Stomach (tissue), 9 donors: ENCODE measurements around the gene BPTF. TPM values are rescaled to one million over a fixed set of nuclear protein-coding genes. Genes with fewer than 3 reads are reported as not detected.
"Not testable (repeated sequence)": the region's sequence is repeated elsewhere in the genome, so short reads cannot be mapped to it uniquely, and the experiment has no call there.

Source experiments
- DNase-seq, 2 donors: peaks; one replicate each; pipeline versions ENCODE4 v3.0.0 to v3.0.0-alpha.2; 2013 to 2019
- H3K27ac ChIP-seq, 5 donors: fragments of 200-600 bp in 4 of 5; sonication (generic) in 4 of 5; one replicate each; pipeline ENCODE4 v1.5.1; 2013 to 2019; ENCODE audit warnings: mild to moderate bottlenecking in 1 of 5, moderate library complexity in 1 of 5
- H3K27me3 ChIP-seq, 3 donors: fragments of 200-600 bp; sonication (generic); one replicate each; pipeline ENCODE4 v1.5.1; 2017 to 2019; ENCODE audit warnings: mixed run types in 1 of 3
- H3K36me3 ChIP-seq, 4 donors: fragments of 200-600 bp; sonication (generic); 1 replicate in 3 of 4; 2 replicates in 1 of 4; pipeline ENCODE4 v1.5.1; 2016 to 2019
- H3K4me1 ChIP-seq, 4 donors: fragments of 200-600 bp; sonication (generic); one replicate each; pipeline ENCODE4 v1.5.1; 2016 to 2019
- H3K4me3 ChIP-seq, 4 donors: fragments of 200-600 bp; sonication (generic) in 3 of 4; one replicate each; pipeline ENCODE4 v1.5.1; 2016 to 2019; ENCODE audit warnings: mild to moderate bottlenecking in 1 of 4
- H3K9me3 ChIP-seq, 4 donors: fragments of 200-600 bp; sonication (generic); one replicate each; pipeline ENCODE4 v1.5.1; 2016 to 2019
- EP300 ChIP-seq: sonication (generic); formaldehyde crosslinking; IDR thresholded peaks from one replicate; pipeline ENCODE4 v1.6.1; 2017; ENCODE audit warnings: antibody characterized with exemption
- POLR2A ChIP-seq, 4 donors: fragments of 450-650 bp; IDR thresholded peaks; one replicate each; pipeline ENCODE4 v1.6.1; 2016; ENCODE audit warnings: antibody characterized with exemption in 4 of 4, control low read depth in 2 of 4, mild to moderate bottlenecking in 1 of 4, moderate library complexity in 1 of 4
- POLR2AphosphoS5 ChIP-seq, 3 donors: sonication (generic); formaldehyde crosslinking; IDR thresholded peaks; one replicate each; pipeline ENCODE4 v1.6.1; 2016; ENCODE audit warnings: antibody characterized with exemption in 3 of 3
- WGBS, 5 donors: extraction: QIAGEN DNeasy Blood & Tissue Kit in 3 of 5; methylation state at CpG; one replicate each; pipeline versions ENCODE4 v1.1.5 to v1.1.7; 2013 to 2018; 5-methylcytosine and 5-hydroxymethylcytosine counted together
- intact Hi-C: fragments of 100-400 bp; cut with DNase I; formaldehyde crosslinking; loops from one replicate; pipeline ENCODE4 v1.15.1; 2023; ENCODE audit warnings: low total_unique reads
- polyA plus RNA-seq, 3 donors: library from polyadenylated mRNA; stranded (reverse); fragments of 200-250 nt; gene quantifications; one replicate each; pipeline ENCODE4 v1.2.3, GENCODE V29; 2013
- total RNA-seq, 5 donors: library from RNA; depleted of rRNA; stranded (reverse); fragments of >200 nt; gene quantifications; one replicate each; pipeline versions ENCODE4 v1.1.0 to v1.2.3, GENCODE V29; 2014 to 2016
- TF ChIP-seq, protein P1 (sequence below), 7 experiments: fragments of 450-650 bp in 4 of 7; fragments of 200-600 bp in 3 of 7; sonication (generic) in 3 of 7; IDR thresholded peaks; one replicate each; pipeline ENCODE4 v1.5.1; 2016 to 2019; ENCODE audit warnings: antibody characterized with exemption in 7 of 7, control low read depth in 2 of 7, mild to moderate bottlenecking in 1 of 7
- donor health status: healthy with polysubstance abuse.
- donor health status: Bipolar disorder and iron deficiency.
- donor health status: healthy.

BPTF gene
- total and polyA plus RNA-seq, 8 donors: 8.6 to 122 (median 49.9) TPM

DNA sequence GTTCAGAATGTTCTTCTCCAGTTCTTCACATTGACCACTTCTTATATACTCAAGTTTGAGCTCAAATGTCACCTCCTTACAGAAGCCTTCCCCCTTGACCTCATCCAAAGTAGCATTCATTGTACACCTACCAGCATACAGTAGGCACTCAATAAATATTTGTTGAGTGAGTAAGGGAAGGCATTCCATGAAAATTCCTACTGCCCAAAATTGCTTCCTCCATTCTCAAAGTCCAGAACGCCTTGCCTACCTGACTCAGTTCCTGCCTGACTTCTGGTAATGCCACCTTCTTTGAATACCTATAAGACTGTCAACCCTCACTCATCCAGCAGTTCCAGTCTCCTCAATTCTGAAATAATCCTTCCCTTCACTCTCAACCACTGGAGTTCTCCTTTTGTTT is 14.8 kb upstream of the BPTF start:
- H3K4me3 ChIP-seq: no peak overlapping the region
- no peaks in the 10 kb centered on the region for H3K36me3 ChIP-seq
- intact Hi-C loops: no loop called here
- H3K27ac ChIP-seq: no peak overlapping the region
- no peaks in the 10 kb centered on the region for H3K9me3 ChIP-seq
- TF ChIP-seq POLR2A (IDR thresholded peaks at IDR 0.05) (no peak), POLR2AphosphoS5 (IDR thresholded peaks at IDR 0.05) (no peak), EP300 (no peak)
- TF ChIP-seq, protein P1, sequence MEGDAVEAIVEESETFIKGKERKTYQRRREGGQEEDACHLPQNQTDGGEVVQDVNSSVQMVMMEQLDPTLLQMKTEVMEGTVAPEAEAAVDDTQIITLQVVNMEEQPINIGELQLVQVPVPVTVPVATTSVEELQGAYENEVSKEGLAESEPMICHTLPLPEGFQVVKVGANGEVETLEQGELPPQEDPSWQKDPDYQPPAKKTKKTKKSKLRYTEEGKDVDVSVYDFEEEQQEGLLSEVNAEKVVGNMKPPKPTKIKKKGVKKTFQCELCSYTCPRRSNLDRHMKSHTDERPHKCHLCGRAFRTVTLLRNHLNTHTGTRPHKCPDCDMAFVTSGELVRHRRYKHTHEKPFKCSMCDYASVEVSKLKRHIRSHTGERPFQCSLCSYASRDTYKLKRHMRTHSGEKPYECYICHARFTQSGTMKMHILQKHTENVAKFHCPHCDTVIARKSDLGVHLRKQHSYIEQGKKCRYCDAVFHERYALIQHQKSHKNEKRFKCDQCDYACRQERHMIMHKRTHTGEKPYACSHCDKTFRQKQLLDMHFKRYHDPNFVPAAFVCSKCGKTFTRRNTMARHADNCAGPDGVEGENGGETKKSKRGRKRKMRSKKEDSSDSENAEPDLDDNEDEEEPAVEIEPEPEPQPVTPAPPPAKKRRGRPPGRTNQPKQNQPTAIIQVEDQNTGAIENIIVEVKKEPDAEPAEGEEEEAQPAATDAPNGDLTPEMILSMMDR (IDR thresholded peaks at IDR 0.05): no peak
- no peak for DNase-seq
- H3K4me1 ChIP-seq: no peaks in the 10 kb centered on the region
- 65 to 83% (median 79%) methylated on average over 1 of the region's 1 CpG for WGBS, 5 donors
- no peaks in the 10 kb centered on the region for H3K27me3 ChIP-seq

DNA sequence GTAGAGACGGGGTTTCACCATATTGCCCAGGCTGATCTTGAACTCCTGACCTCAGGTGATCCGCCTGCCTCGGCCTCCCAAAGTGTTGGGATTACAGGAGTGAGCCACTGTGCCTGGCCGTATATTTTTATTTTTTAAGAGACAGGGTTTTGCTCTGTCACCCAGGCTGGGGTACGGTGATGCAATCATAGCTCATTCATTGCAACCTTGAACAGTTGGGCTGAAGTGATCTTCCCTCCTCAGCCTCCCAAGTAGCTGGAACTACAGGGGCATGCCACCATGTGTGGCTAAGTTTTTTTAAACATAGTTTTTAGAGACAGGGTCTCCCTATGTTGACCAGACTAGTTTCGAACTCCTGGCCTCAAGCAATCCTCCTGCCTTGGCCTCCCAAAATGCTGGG is 12.9 kb upstream of the BPTF start:
- DNase-seq, intact Hi-C loops, H3K4me3 ChIP-seq, H3K9me3 ChIP-seq, H3K4me1 ChIP-seq, H3K27ac ChIP-seq, H3K36me3 ChIP-seq, H3K27me3 ChIP-seq: not testable (repeated sequence)
- WGBS, 5 donors: 87 to 96% (median 92%) methylated on average over 6 of the region's 6 CpGs

DNA sequence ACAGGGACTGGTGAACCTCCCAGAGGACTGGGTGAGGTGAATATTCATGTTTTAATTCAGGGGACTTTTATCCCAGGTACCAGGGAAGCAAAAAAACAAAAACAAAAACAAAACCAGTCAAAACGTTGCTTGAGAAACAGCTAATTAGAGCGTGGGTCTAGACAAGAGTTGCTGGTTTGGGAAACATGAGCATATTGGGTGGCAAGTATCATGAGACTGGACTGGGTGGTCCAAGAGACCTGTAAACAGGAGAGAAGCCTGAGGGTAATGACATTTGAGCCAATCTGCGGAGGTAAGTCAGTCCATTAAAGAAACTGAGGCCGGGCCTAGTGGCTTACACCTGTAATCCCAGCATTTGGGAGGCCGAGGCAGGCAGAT is 11.5 kb upstream of the BPTF start:
- Histone ChIP-seq H3K4me1 (no peaks in the 10 kb centered on the region), H3K9me3 (no peaks in the 10 kb centered on the region), H3K27me3 (no peaks in the 10 kb centered on the region), H3K36me3 (no peaks in the 10 kb centered on the region), H3K27ac (no peak overlapping the region), H3K4me3 (no peak overlapping the region)
- intact Hi-C loops: no loop called here
- TF ChIP-seq POLR2AphosphoS5 (IDR thresholded peaks at IDR 0.05) (no peak), POLR2A (IDR thresholded peaks at IDR 0.05) (no peak), EP300 (no peak)
- TF ChIP-seq, protein P1 (IDR thresholded peaks at IDR 0.05): no peak
- WGBS, 5 donors: 87 to 91% (median 90%) methylated on average over 5 of the region's 5 CpGs
- DNase-seq: no peak

DNA sequence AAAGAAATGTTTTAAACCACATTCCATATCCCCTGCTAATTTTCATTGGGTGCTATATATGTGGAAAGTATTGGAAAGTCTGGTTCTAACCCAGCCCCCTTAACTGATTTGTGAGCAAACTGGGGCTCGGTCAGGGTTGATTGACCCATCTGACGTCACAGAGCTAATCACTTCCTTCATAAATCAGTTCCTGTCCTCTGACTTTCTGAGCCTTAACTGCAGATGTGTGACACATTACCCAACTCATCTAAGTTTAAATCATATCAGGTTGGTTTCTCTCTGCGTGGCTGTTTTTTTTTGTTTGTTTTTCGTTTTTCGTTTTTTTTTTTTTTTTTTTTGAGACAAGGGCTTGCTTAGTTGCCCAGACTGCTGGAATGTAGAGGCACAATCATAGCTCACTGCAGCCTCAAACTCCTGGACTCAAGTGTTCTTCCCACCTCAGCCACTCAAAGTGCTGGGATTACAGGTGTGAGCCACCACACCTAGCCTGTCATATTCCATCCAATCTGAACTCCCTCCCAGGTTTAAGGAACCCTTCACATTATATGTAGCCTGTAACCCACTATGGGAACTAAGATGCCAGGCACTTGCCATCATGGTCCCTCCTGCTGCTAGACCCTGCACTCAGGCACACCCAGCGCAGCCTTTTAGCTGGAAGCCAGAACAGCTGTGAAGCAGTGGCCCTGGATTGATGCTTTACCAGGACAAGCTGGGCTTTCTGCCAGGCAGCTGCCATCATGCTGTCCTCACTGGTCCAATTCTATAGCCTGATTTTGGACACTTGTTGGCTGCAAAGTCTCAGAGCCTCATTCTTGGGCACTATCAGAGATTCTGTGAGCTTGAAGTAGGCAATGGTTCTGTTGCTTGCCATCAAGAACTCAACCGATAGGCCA is 6.9 kb upstream of the BPTF start:
- Histone ChIP-seq H3K4me3 (no peak overlapping the region), H3K27ac (no peak overlapping the region), H3K9me3 (no peaks in the 10 kb centered on the region), H3K27me3 (no peaks in the 10 kb centered on the region), H3K4me1 (no peaks in the 10 kb centered on the region), H3K36me3 (no peaks in the 10 kb centered on the region)
- TF ChIP-seq, protein P1 (IDR thresholded peaks at IDR 0.05): no peak
- TF ChIP-seq POLR2A (IDR thresholded peaks at IDR 0.05) (no peak), POLR2AphosphoS5 (IDR thresholded peaks at IDR 0.05) (no peak), EP300 (no peak)
- 55 to 66% (median 62%) methylated on average over 5 to 7 of the region's 7 CpGs for WGBS, 5 donors
- DNase-seq: no peak
- intact Hi-C loops: no loop called here

DNA sequence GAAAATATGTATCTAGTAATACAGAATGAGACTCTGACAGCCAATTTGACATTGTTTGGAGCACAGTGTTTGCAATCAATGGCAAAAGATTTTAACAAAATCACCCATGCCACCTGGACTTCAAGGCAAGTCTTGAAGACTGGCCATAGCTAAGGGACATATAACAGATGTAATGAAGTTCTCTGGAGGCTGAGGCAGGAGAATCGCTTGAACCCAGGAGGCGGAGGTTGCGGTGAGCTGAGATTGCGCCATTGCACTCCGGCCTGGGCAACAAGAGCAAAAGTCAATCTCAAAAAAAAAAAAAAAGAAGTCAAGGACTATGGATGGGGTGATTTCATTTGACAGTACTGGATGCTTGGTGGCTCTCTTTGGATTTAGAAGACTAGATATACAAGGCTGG is 5.6 kb upstream of the BPTF start:
- TF ChIP-seq, protein P1 (IDR thresholded peaks at IDR 0.05): no peak
- no peak for TF ChIP-seq POLR2AphosphoS5 (IDR thresholded peaks at IDR 0.05)
- no peak for TF ChIP-seq POLR2A (IDR thresholded peaks at IDR 0.05)
- TF ChIP-seq EP300: no peak
- H3K36me3 ChIP-seq: no peaks in the 10 kb centered on the region
- H3K4me3 ChIP-seq: no peak overlapping the region
- 89 to 98% (median 96%) methylated on average over 5 of the region's 5 CpGs for WGBS, 5 donors
- H3K27ac ChIP-seq: no peak overlapping the region
- H3K27me3 ChIP-seq: no peaks in the 10 kb centered on the region
- peaks cover 3 to 5% (median 5%) of the 10 kb centered on the region in 4 donors for H3K4me1 ChIP-seq
- intact Hi-C loops: no loop called here
- no peaks in the 10 kb centered on the region for H3K9me3 ChIP-seq
- no peak for DNase-seq
